Mesodermal cell (in vitro differentiated cells): ENCODE measurements around the gene LIMS1.
"Not testable (repeated sequence)": the region's sequence is repeated elsewhere in the genome, so short reads cannot be mapped to it uniquely, and the experiment has no call there.

ENCODE experiments used
- H3K27ac ChIP-seq: 2 replicates; pipeline ENCODE4 v1.7.0; 2013; ENCODE audit warnings: mild to moderate bottlenecking, low read depth, low read length, moderate library complexity; ENCODE audit not compliant: severe bottlenecking
- H3K36me3 ChIP-seq: 2 replicates; pipeline ENCODE4 v1.7.1; 2013; ENCODE audit warnings: mild to moderate bottlenecking, low read length, moderate library complexity; ENCODE audit not compliant: control insufficient read depth, insufficient read depth
- H3K4me1 ChIP-seq: one replicate; pipeline ENCODE4 v1.7.1; 2013; ENCODE audit warnings: mild to moderate bottlenecking, low read length; ENCODE audit not compliant: insufficient read depth, control insufficient read depth, poor library complexity, severe bottlenecking
- H3K4me3 ChIP-seq: 2 replicates; pipeline ENCODE4 v1.7.0; 2013; ENCODE audit warnings: low read length, control low read depth, mild to moderate bottlenecking; ENCODE audit not compliant: insufficient read depth, poor library complexity, severe bottlenecking; ENCODE audit errors: extremely low read depth
- H3K9me3 ChIP-seq: 2 replicates; pipeline ENCODE4 v1.7.1; 2013; ENCODE audit warnings: mild to moderate bottlenecking, low read length, moderate library complexity; ENCODE audit not compliant: control insufficient read depth
- WGBS, 2 experiments: methylation state at CpG; one replicate each; pipeline ENCODE4 v1.1.5; 2013; ENCODE audit warnings: missing lambda C conversion rate in 2 of 2; ENCODE audit not compliant: insufficient coverage in 2 of 2; 5-methylcytosine and 5-hydroxymethylcytosine counted together

The LIMS1 gene

DNA sequence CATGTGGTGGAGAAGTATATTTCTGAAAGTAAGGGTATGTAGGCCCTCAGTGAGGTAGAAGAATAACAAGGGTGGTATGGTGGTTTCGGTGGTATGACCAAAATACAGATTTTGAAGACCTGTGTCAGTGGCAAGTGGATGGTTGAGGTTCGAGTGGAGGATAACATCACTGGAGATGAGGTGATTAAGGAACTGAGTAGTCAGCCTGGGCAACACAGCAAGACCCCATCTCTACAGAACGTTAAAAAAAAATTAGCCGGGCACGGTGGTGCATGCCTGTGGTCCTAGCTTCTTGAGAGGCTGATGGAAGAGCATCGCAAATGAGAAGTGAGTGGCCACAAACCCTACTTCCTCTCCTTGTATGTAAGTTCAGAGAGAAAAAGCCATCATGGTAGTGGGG, 200.4 kb downstream of the LIMS1 start:
- peaks cover 34% of the 10 kb centered on the region for H3K36me3 ChIP-seq
- H3K27ac ChIP-seq = peak overlapping the region; percentile 29
- H3K4me1 ChIP-seq, H3K9me3 ChIP-seq, H3K4me3 ChIP-seq: not testable (repeated sequence)
- WGBS, 2 experiments = 91 to 100% methylated on average over 1 to 2 of the region's 6 CpGs
